ENCODE measurements around the gene PSMD5. TPM values are rescaled to one million over a fixed set of nuclear protein-coding genes. Genes with fewer than 3 reads are reported as not detected.

PSMD5 gene
- polyA plus RNA-seq, 1 experiment: 57.6 TPM

DNA sequence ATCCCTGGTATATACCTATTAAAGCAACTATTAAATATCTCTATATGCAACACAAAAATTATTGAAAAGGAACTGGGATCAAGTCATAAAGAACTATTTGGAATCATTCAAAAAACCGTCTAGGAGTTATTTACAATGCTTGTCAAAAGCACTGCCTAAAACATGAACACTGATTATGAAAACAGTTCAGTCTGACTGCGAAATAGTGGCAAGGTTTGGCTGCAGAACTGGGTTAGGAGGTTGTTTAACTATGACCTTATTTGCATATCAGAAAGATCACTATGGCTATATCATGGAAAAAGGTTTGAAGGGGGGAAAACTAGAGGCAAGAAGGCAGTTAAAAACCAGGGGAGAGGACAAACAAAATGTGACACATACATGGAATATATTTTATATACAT, 61.5 kb downstream of the PSMD5 start:
- Histone ChIP-seq H3K27me3 (ENCODE audit: control insufficient read depth, insufficient read depth, low read length) (no peaks in the 10 kb centered on the region), H3K27ac (ENCODE audit: low read depth, low read length) (no peak overlapping the region), H3K9me3 (ENCODE audit: control insufficient read depth, insufficient read depth, low read length) (no peaks in the 10 kb centered on the region), H3K4me3 (ENCODE audit: low read depth, low read length) (no peak overlapping the region)
- no peak for DNase-seq (ENCODE audit: low read depth, low spot score)
- POLR2A ChIA-PET: no interaction called here
- CTCF ChIA-PET: interaction anchor here (0.7 kb wide), 1 partner anchor 21 kb away, joined by 4 read pairs; no protein-coding TSS in a partner anchor
- TF ChIP-seq, protein P1, sequence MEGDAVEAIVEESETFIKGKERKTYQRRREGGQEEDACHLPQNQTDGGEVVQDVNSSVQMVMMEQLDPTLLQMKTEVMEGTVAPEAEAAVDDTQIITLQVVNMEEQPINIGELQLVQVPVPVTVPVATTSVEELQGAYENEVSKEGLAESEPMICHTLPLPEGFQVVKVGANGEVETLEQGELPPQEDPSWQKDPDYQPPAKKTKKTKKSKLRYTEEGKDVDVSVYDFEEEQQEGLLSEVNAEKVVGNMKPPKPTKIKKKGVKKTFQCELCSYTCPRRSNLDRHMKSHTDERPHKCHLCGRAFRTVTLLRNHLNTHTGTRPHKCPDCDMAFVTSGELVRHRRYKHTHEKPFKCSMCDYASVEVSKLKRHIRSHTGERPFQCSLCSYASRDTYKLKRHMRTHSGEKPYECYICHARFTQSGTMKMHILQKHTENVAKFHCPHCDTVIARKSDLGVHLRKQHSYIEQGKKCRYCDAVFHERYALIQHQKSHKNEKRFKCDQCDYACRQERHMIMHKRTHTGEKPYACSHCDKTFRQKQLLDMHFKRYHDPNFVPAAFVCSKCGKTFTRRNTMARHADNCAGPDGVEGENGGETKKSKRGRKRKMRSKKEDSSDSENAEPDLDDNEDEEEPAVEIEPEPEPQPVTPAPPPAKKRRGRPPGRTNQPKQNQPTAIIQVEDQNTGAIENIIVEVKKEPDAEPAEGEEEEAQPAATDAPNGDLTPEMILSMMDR (IDR thresholded peaks at IDR 0.05; ENCODE audit: low read depth, low read length): no peak

DNA sequence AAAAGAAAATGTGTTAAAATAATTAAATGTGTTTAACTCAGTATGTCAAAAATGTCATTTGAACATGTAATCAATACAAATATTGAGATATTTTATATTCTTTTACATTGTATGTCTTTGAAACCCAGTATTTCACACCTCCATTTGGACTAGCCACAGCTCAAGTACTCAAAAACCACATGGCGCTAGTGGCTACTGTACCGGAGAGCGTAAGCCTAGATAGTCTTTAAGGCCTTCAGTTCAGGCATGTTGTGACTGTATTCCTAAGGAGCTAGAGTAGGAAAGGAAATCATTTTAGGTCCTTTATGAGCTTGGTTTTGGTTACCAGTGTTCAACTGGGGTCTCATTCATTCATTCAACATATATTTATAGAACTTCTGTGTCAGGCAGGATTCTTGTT, 62.4 kb downstream of the PSMD5 start:
- no peak for DNase-seq (ENCODE audit: low read depth, low spot score)
- ChIA-PET CTCF (interaction anchor here (1.0 to 1.1 kb wide), 3 partner anchors 24 to 160 kb away, joined by 3 to 5 read pairs (median 3); no protein-coding TSS in a partner anchor), POLR2A (interaction anchor here (1.2 kb wide), 1 partner anchor 13 kb away, joined by 4 read pairs; the partner anchor contains the start of gene FBXW2)
- H3K4me3 ChIP-seq (ENCODE audit: low read depth, low read length): no peak overlapping the region
- H3K9me3 ChIP-seq (ENCODE audit: control insufficient read depth, insufficient read depth, low read length): no peaks in the 10 kb centered on the region
- H3K27me3 ChIP-seq (ENCODE audit: control insufficient read depth, insufficient read depth, low read length): no peaks in the 10 kb centered on the region
- TF ChIP-seq, protein P1 (IDR thresholded peaks at IDR 0.05; ENCODE audit: low read depth, low read length): no peak
- no peak overlapping the region for H3K27ac ChIP-seq (ENCODE audit: low read depth, low read length)

DNA sequence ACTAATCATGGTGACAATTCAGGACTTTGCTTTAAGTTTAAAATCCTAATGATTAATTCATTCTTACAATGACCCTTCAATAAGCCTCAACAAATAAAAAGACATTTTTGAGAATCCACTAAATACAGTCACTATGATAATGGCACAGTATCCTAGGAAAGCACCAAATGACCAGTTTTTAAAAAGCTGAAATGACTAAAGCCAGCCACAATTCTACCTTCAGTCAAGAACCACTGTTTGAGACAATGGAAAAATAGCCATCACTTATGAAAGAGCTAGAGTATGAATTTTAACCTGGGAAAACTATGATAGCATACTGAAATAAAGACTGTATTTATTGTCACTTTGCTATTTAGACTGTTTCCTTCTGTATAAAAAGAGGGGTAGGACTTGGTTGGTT, 63.5 kb downstream of the PSMD5 start:
- CTCF ChIA-PET: interaction anchor here (1.1 to 1.4 kb wide), 2 partner anchors 23 to 158 kb away, joined by 3 to 5 read pairs; no protein-coding TSS in a partner anchor
- TF ChIP-seq, protein P1 (IDR thresholded peaks at IDR 0.05; ENCODE audit: low read depth, low read length): no peak

DNA sequence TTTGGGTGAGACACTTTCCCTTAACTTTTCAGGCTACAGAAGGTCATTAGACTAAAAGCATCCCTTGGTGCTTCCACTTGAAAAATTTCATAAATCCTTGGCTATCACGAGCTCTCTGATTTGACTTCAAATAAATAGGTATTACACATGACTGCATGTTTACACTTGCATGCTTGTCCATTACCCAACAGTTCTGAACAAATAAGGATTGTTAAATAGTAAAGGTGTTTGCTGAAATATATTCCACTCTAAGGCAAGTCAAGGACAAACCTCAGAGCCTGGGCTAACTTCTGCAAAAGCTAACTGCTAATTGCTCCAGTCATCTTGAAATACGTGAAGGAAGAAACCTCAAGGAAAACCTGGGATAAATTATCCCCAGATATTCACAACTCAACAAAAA, 64.0 kb downstream of the PSMD5 start:
- no peak for DNase-seq (ENCODE audit: low read depth, low spot score)
- ChIA-PET CTCF (interaction anchor here (1.1 to 1.4 kb wide), 2 partner anchors 22 to 158 kb away, joined by 3 to 5 read pairs; no protein-coding TSS in a partner anchor), POLR2A (no interaction called here)
- Histone ChIP-seq H3K9me3 (ENCODE audit: control insufficient read depth, insufficient read depth, low read length) (no peaks in the 10 kb centered on the region), H3K27me3 (ENCODE audit: control insufficient read depth, insufficient read depth, low read length) (no peaks in the 10 kb centered on the region), H3K27ac (ENCODE audit: low read depth, low read length) (no peak overlapping the region), H3K4me3 (ENCODE audit: low read depth, low read length) (no peak overlapping the region)
- TF ChIP-seq, protein P1 (IDR thresholded peaks at IDR 0.05; ENCODE audit: low read depth, low read length): no peak

More for the DNA sequence above, 63.5 kb downstream of the PSMD5 start:
- POLR2A ChIA-PET: no interaction called here
- Histone ChIP-seq H3K27ac (ENCODE audit: low read depth, low read length) (no peak overlapping the region), H3K27me3 (ENCODE audit: control insufficient read depth, insufficient read depth, low read length) (no peaks in the 10 kb centered on the region), H3K4me3 (ENCODE audit: low read depth, low read length) (no peak overlapping the region), H3K9me3 (ENCODE audit: control insufficient read depth, insufficient read depth, low read length) (no peaks in the 10 kb centered on the region)
- no peak for DNase-seq (ENCODE audit: low read depth, low spot score)

DNA sequence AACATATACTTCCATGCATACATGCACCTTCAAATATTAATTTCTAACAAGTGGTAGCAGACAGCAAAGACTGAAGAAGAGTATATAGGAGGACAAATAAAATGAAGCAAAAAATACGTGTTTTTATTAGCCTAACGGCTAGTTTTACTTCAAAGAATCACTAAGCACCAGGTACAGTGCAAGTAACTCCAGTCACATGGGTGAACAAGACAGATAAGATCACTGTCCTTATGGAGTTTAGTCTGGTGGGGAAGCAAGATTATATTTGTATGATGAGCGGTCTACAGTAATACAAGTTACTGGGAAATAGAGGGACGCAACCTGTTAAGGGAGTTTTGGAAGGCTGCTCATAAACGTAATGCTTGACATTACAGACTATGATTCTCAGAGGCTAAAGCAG, 65.5 kb downstream of the PSMD5 start:
- ChIA-PET POLR2A (no interaction called here), CTCF (interaction anchor here (2.5 kb wide), 1 partner anchor 21 kb away, joined by 7 read pairs; no protein-coding TSS in a partner anchor)
- Histone ChIP-seq H3K9me3 (ENCODE audit: control insufficient read depth, insufficient read depth, low read length) (no peaks in the 10 kb centered on the region), H3K27ac (ENCODE audit: low read depth, low read length) (no peak overlapping the region), H3K4me3 (ENCODE audit: low read depth, low read length) (no peak overlapping the region), H3K27me3 (ENCODE audit: control insufficient read depth, insufficient read depth, low read length) (no peaks in the 10 kb centered on the region)
- DNase-seq (ENCODE audit: low read depth, low spot score): no peak
- TF ChIP-seq, protein P1 (IDR thresholded peaks at IDR 0.05; ENCODE audit: low read depth, low read length): no peak
